GM21423 (cell line): ENCODE data around the gene ZHX3.
A peak's percentile ranks its signal among the peaks of the same experiment; 100 is the strongest.

Experiments used
- ATAC-seq: cut with Tn5 transposase; IDR thresholded peaks from one replicate; pipeline ENCODE4 v1.9.1; 2021; ENCODE audit warnings: mild to moderate bottlenecking, moderate library complexity; ENCODE audit not compliant: unreplicated experiment

ZHX3 gene

GRCh38 chr20:41304424-41305079 is 13.0 kb downstream of the ZHX3 start:
- no peak for ATAC-seq

GRCh38 chr20:41304002-41304401 is 13.5 kb downstream of the ZHX3 start:
- no peak for ATAC-seq

GRCh38 chr20:41300886-41301285 is 16.6 kb downstream of the ZHX3 start:
- ATAC-seq: no peak

GRCh38 chr20:41300383-41300782 is 17.1 kb downstream of the ZHX3 start:
- no peak for ATAC-seq

- no peak for ATAC-seq
Measured at GRCh38 chr20:41299899-41300298, 17.6 kb downstream of the ZHX3 start.

GRCh38 chr20:41293269-41294037 is 24.1 kb downstream of the ZHX3 start:
- no peak for ATAC-seq

GRCh38 chr20:41290804-41291389 is 26.6 kb downstream of the ZHX3 start:
- ATAC-seq: no peak

- ATAC-seq: no peak
Measured at GRCh38 chr20:41287327-41287726, 30.2 kb downstream of the ZHX3 start.

- no peak for ATAC-seq
Measured at GRCh38 chr20:41286240-41286851, 31.2 kb downstream of the ZHX3 start.

GRCh38 chr20:41279546-41280225 is 37.8 kb downstream of the ZHX3 start:
- ATAC-seq: peak; percentile 56

- no peak for ATAC-seq
Measured at GRCh38 chr20:41278936-41279335, 38.6 kb downstream of the ZHX3 start.

GRCh38 chr20:41277049-41277448 is 40.5 kb downstream of the ZHX3 start:
- ATAC-seq: no peak

GRCh38 chr20:41276317-41276751 is 41.2 kb downstream of the ZHX3 start:
- no peak for ATAC-seq

GRCh38 chr20:41275301-41275731 is 42.2 kb downstream of the ZHX3 start:
- ATAC-seq: no peak

- no peak for ATAC-seq
Measured at GRCh38 chr20:41274152-41274551, 43.4 kb downstream of the ZHX3 start.

GRCh38 chr20:41273445-41273844 is 44.1 kb downstream of the ZHX3 start:
- no peak for ATAC-seq

- ATAC-seq: no peak
Measured at GRCh38 chr20:41272339-41272738, 45.2 kb downstream of the ZHX3 start.

GRCh38 chr20:41268917-41269652 is 48.4 kb downstream of the ZHX3 start:
- no peak for ATAC-seq

GRCh38 chr20:41268402-41268801 is 49.1 kb downstream of the ZHX3 start:
- ATAC-seq: no peak

GRCh38 chr20:41265938-41266337 is 51.6 kb downstream of the ZHX3 start:
- ATAC-seq: no peak
